Endothelial cell (in vitro differentiated cells): ENCODE data around the gene EIF3D. TPM values are rescaled to one million over a fixed set of nuclear protein-coding genes. Genes with fewer than 3 reads are reported as not detected.

Experiments used
- DNase-seq: peaks from one replicate; pipeline ENCODE4 v3.0.0; 2021; ENCODE audit warnings: low spot score
- H3K27ac Mint-ChIP-seq: one replicate; pipeline ENCODE4 v1.8.0; 2021; ENCODE audit warnings: mixed read lengths, inconsistent platforms; ENCODE audit not compliant: unreplicated experiment
- H3K27me3 Mint-ChIP-seq: one replicate; pipeline ENCODE4 v1.8.0; 2021; ENCODE audit warnings: mild to moderate bottlenecking, moderate library complexity, mixed read lengths, inconsistent platforms; ENCODE audit not compliant: unreplicated experiment
- H3K36me3 Mint-ChIP-seq: one replicate; pipeline ENCODE4 v1.8.0; 2021; ENCODE audit warnings: mild to moderate bottlenecking, low read depth, mixed read lengths, inconsistent platforms; ENCODE audit not compliant: unreplicated experiment
- H3K4me1 Mint-ChIP-seq: one replicate; pipeline ENCODE4 v1.8.0; 2021; ENCODE audit warnings: mild to moderate bottlenecking, mixed read lengths, inconsistent platforms; ENCODE audit not compliant: unreplicated experiment
- H3K4me3 Mint-ChIP-seq: one replicate; pipeline ENCODE4 v1.8.0; 2021; ENCODE audit warnings: mild to moderate bottlenecking, mixed read lengths, inconsistent platforms; ENCODE audit not compliant: unreplicated experiment
- H3K9me3 Mint-ChIP-seq: one replicate; pipeline ENCODE4 v1.8.0; 2021; ENCODE audit warnings: mixed read lengths, inconsistent platforms; ENCODE audit not compliant: unreplicated experiment
- total RNA-seq: library from RNA; stranded (reverse); fragmentation: NEBNext Ultra II Directional; extraction: Animal tissue kit (Norgen Biotek cat#: 25700); gene quantifications from one replicate; pipeline ENCODE4 v1.2.1, GENCODE V29; 2021; ENCODE audit not compliant: unreplicated experiment
- TF ChIP-seq, protein P1 (sequence below): fragments of 200-600 bp; sonication (generic); IDR thresholded peaks from one replicate; pipeline ENCODE4 v1.5.0; 2021; ENCODE audit warnings: antibody characterized with exemption; ENCODE audit not compliant: unreplicated experiment

EIF3D gene
- total RNA-seq, 1 donor from 2014 or later, result 189 TPM

DNA sequence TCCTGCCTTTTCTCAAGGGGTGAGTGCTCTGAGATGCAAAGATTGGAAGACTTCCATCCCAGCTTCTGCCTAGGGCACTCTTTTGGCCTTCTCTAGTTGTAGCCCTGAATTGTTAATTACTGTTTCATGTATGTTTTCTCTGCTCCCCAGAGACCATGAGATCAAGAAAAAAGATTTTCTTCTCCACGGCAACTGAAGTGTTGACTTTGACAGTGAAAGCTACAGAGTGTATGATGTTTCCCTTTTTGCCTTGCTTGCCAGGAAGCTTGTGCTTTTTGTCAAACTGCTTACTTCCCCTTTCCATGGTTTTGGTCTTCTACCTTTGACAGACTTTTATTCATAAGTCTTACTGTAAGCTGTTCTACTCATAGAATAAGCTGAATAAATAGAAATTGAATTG is 23.3 kb upstream of the EIF3D start:
- H3K36me3 Mint-ChIP-seq, result no peaks in the 10 kb centered on the region
- no peaks in the 10 kb centered on the region for H3K9me3 Mint-ChIP-seq
- no peak overlapping the region for H3K4me3 Mint-ChIP-seq
- no peaks in the 10 kb centered on the region for H3K4me1 Mint-ChIP-seq
- H3K27ac Mint-ChIP-seq, result no peak overlapping the region
- no peak for DNase-seq
- H3K27me3 Mint-ChIP-seq, result peaks cover 8% of the 10 kb centered on the region
- TF ChIP-seq, protein P1, sequence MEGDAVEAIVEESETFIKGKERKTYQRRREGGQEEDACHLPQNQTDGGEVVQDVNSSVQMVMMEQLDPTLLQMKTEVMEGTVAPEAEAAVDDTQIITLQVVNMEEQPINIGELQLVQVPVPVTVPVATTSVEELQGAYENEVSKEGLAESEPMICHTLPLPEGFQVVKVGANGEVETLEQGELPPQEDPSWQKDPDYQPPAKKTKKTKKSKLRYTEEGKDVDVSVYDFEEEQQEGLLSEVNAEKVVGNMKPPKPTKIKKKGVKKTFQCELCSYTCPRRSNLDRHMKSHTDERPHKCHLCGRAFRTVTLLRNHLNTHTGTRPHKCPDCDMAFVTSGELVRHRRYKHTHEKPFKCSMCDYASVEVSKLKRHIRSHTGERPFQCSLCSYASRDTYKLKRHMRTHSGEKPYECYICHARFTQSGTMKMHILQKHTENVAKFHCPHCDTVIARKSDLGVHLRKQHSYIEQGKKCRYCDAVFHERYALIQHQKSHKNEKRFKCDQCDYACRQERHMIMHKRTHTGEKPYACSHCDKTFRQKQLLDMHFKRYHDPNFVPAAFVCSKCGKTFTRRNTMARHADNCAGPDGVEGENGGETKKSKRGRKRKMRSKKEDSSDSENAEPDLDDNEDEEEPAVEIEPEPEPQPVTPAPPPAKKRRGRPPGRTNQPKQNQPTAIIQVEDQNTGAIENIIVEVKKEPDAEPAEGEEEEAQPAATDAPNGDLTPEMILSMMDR, result no peak

DNA sequence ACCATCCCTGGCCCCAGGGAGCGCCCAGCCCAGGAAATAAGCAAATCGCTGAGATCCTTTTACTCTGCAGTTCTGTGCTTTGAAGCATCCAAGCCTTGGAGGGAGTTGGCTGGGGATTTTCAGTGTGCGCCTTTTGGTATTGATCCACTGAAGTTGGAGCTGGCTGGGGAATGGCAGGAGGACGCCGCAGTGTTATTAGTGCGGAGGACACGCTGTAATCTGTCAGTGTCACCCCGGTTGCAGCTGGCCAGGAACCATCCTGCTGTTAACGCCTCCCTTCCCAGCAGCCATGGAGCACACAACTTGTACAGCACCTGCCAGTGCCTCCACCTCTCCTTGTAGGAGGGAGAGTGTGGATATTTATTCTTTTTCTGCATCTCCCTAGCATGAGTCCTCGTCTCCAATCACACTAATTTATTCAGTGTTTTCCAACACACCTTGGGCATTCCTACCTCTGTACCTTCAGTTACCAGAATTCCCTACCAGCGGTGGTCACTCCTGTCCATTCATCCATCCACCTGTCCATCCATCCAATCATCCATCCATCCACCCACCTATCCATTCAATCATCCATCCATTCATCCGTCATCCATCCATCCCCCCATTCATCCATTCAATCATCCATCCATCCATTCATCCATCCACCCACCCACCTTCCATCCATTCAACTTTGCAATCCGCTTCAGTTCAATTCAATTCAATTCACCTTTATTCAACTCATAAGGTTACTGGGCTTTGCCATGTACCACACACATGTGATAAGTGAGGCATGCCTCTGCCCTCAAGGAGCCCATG is 21.9 kb upstream of the EIF3D start:
- Mint-ChIP-seq H3K27me3 (peaks cover 9% of the 10 kb centered on the region), H3K27ac (no peak overlapping the region), H3K4me1 (no peaks in the 10 kb centered on the region), H3K4me3 (no peak overlapping the region), H3K36me3 (no peaks in the 10 kb centered on the region), H3K9me3 (no peaks in the 10 kb centered on the region)
- TF ChIP-seq, protein P1, result no peak
- DNase-seq, result no peak

DNA sequence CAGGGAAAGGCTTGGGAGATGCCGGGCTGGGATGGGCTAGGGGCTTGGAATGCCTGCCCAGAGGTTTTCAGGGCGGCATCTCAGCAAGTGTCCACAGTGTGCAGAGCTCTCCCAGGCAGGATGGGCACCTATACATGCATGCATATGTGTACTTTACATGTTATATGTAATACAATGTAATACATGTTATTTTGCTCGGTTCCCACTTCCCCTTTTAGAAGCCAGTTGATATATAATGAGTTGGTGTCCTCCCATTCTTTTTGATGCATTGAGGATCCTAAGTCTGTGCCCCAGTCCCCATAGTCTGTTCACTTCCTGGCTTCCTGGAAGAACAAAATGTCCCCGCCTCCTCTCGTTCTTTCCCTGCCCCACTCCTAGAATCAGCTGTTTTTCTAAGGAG is 20.1 kb upstream of the EIF3D start:
- H3K36me3 Mint-ChIP-seq, result no peaks in the 10 kb centered on the region
- no peak overlapping the region for H3K27ac Mint-ChIP-seq
- no peaks in the 10 kb centered on the region for H3K4me1 Mint-ChIP-seq
- H3K4me3 Mint-ChIP-seq, result no peak overlapping the region
- no peak for DNase-seq
- H3K27me3 Mint-ChIP-seq, result peaks cover 7% of the 10 kb centered on the region
- H3K9me3 Mint-ChIP-seq, result no peaks in the 10 kb centered on the region
- TF ChIP-seq, protein P1, result no peak

DNA sequence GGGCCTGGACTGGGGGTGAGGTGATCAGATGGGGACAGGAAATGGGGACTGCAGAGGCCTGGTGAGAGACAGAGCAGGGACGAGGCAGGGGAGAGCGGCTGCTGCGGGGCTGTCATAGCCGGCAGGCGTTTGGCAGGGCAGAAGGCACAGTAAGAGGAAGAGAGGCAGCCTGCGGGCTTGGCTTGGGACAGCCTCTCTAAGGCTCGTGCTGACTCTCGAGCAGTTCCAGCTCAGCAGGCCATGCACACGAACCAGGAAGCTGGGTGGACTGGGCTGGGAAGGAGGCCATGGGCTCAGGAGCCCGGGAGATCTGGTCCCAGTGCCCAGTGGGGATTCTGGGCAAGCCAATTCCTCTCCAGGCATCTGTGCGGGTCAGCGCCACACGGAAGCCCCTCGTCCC is 19.6 kb upstream of the EIF3D start:
- Mint-ChIP-seq H3K9me3 (no peaks in the 10 kb centered on the region), H3K4me1 (no peaks in the 10 kb centered on the region), H3K27me3 (peaks cover 7% of the 10 kb centered on the region), H3K4me3 (no peak overlapping the region), H3K27ac (no peak overlapping the region), H3K36me3 (no peaks in the 10 kb centered on the region)
- DNase-seq, result no peak
- TF ChIP-seq, protein P1, result no peak

- peaks cover 8% of the 10 kb centered on the region for H3K27me3 Mint-ChIP-seq
- H3K27ac Mint-ChIP-seq, result no peak overlapping the region
- H3K4me3 Mint-ChIP-seq, result no peak overlapping the region
- no peak for DNase-seq
- TF ChIP-seq, protein P1, result no peak
- no peaks in the 10 kb centered on the region for H3K9me3 Mint-ChIP-seq
- no peaks in the 10 kb centered on the region for H3K36me3 Mint-ChIP-seq
- no peaks in the 10 kb centered on the region for H3K4me1 Mint-ChIP-seq
These were observed 18.0 kb upstream of the EIF3D start for GRCh38 chr22:36546932-36547331.
